Thoracic aorta (tissue), 2 donors: Measurements from ENCODE around the gene REM2. TPM values are rescaled to one million over a fixed set of nuclear protein-coding genes. Genes with fewer than 3 reads are reported as not detected.

Experiments used
- ATAC-seq: fragments of 150-250 bp; one replicate; pipeline ENCODE4 v1.8.0; 2017; ENCODE audit warnings: low read depth; ENCODE audit not compliant: insufficient number of reproducible peaks, low FRiP score
- DNase-seq: peaks from one replicate; pipeline ENCODE4 v3.0.0-alpha.2; 2020; ENCODE audit warnings: low spot score
- H3K27ac ChIP-seq, 2 donors: fragments of 200-600 bp; sonication (generic); 1 replicate in 1 of 2; 2 replicates in 1 of 2; pipeline ENCODE4 v1.5.1; 2016; ENCODE audit warnings: mild to moderate bottlenecking in 2 of 2, moderate library complexity in 2 of 2
- H3K27me3 ChIP-seq: fragments of 200-600 bp; sonication (generic); replicated peaks from 2 replicates; pipeline ENCODE4 v1.6.0; 2016; ENCODE audit warnings: mild to moderate bottlenecking; ENCODE audit not compliant: insufficient read depth
- H3K36me3 ChIP-seq: fragments of 200-600 bp; sonication (generic); one replicate; pipeline ENCODE4 v1.5.1; 2016
- H3K4me1 ChIP-seq, 2 donors: fragments of 200-600 bp; sonication (generic); 1 replicate in 1 of 2; 2 replicates in 1 of 2; pipeline versions ENCODE4 v1.5.1 to v1.6.0; 2016; ENCODE audit warnings: low read depth in 2 of 2, mild to moderate bottlenecking in 1 of 2; ENCODE audit not compliant: control insufficient read depth in 1 of 2
- H3K4me3 ChIP-seq: fragments of 200-600 bp; sonication (generic); 2 replicates; pipeline ENCODE4 v1.5.1; 2016; ENCODE audit warnings: mild to moderate bottlenecking
- H3K9me3 ChIP-seq: fragments of 200-600 bp; sonication (generic); 2 replicates; pipeline ENCODE4 v1.5.1; 2016
- total RNA-seq, 2 donors: library from RNA; depleted of rRNA; stranded (reverse); fragments of >200 nt; gene quantifications; one replicate each; pipeline versions ENCODE4 v1.1.0 to v1.2.3, GENCODE V29; 2016
- TF ChIP-seq, protein P1 (sequence below): fragments of 200-600 bp; sonication (generic); IDR thresholded peaks from one replicate; pipeline ENCODE4 v1.5.1; 2019; ENCODE audit warnings: antibody characterized with exemption

REM2 gene
- total RNA-seq, 2 donors from 2014 or later: 0.28 TPM; not detected in 1

DNA sequence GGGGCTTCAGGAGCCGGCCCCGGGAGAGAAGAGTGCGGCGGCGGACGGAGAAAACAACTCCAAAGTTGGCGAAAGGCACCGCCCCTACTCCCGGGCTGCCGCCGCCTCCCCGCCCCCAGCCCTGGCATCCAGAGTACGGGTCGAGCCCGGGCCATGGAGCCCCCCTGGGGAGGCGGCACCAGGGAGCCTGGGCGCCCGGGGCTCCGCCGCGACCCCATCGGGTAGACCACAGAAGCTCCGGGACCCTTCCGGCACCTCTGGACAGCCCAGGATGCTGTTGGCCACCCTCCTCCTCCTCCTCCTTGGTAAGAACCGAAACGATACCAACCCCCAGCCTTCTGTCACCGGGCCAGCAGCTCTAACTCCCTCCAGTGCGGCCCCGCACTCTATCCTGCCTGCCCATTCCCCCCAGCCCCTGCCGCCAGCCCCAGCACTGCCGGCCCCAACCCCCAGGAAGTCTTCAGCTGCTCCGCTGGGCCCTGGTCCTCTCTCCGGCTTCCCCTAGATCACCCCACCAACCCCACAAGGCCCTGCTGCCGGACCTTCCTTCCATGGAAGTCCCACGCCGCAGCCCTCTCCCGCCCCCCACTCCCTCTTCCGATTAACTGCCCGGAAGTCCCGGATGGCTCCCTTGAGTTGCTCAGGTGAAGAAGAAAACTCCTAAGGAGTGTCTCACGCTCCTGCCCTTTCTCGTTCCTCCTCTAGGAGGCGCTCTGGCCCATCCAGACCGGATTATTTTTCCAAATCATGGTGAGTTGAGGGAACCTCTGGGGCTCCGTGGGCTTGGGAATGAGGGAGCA, 10.8 kb upstream of the REM2 start:
- Histone ChIP-seq H3K27ac (peak overlapping the region; percentile 98 to 99), H3K4me3 (peak overlapping the region; percentile 95), H3K4me1 (peaks cover 19 to 50% of the 10 kb centered on the region in 2 donors), H3K9me3 (no peaks in the 10 kb centered on the region), H3K36me3 (peaks cover 38% of the 10 kb centered on the region), H3K27me3 (no peaks in the 10 kb centered on the region)
- ATAC-seq (peak; percentile 53), DNase-seq (no peak)
- TF ChIP-seq, protein P1, sequence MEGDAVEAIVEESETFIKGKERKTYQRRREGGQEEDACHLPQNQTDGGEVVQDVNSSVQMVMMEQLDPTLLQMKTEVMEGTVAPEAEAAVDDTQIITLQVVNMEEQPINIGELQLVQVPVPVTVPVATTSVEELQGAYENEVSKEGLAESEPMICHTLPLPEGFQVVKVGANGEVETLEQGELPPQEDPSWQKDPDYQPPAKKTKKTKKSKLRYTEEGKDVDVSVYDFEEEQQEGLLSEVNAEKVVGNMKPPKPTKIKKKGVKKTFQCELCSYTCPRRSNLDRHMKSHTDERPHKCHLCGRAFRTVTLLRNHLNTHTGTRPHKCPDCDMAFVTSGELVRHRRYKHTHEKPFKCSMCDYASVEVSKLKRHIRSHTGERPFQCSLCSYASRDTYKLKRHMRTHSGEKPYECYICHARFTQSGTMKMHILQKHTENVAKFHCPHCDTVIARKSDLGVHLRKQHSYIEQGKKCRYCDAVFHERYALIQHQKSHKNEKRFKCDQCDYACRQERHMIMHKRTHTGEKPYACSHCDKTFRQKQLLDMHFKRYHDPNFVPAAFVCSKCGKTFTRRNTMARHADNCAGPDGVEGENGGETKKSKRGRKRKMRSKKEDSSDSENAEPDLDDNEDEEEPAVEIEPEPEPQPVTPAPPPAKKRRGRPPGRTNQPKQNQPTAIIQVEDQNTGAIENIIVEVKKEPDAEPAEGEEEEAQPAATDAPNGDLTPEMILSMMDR: peak; percentile 94

DNA sequence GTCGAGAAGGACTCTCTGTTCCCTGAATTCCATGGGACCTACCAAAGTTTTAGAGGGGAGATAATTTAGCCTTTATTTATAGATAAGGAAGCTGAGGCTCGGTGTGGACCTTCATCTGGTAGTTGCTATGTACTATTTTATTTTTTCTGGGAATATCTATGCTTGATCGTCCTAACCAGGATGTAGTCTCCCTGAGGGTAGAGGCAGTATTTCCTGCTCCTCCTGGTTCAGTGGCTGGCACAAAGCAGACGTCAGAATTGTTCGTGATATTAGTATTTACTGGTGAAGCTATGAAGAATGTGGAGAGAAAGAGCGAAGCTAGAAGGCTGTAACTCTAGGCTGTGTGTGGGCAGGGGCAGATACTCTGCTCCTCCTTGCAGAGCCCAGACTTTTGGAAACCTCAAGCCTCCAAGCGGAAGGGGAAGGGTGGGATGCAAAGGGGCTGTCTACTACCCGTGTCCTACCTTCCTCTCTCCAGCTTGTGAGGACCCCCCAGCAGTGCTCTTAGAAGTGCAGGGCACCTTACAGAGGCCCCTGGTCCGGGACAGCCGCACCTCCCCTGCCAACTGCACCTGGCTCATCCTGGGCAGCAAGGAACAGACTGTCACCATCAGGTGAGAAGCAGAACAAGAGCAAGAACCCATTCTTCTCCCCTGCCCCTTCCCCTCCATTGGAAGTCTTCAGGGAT, 10.0 kb upstream of the REM2 start:
- no peak for DNase-seq
- Histone ChIP-seq H3K27me3 (no peaks in the 10 kb centered on the region), H3K4me3 (peak overlapping the region; percentile 95), H3K36me3 (peaks cover 45% of the 10 kb centered on the region), H3K9me3 (no peaks in the 10 kb centered on the region), H3K27ac (peak overlapping the region; percentile 98 to 99), H3K4me1 (peaks cover 19 to 50% of the 10 kb centered on the region in 2 donors)
- TF ChIP-seq, protein P1: no peak
- ATAC-seq: no peak

DNA sequence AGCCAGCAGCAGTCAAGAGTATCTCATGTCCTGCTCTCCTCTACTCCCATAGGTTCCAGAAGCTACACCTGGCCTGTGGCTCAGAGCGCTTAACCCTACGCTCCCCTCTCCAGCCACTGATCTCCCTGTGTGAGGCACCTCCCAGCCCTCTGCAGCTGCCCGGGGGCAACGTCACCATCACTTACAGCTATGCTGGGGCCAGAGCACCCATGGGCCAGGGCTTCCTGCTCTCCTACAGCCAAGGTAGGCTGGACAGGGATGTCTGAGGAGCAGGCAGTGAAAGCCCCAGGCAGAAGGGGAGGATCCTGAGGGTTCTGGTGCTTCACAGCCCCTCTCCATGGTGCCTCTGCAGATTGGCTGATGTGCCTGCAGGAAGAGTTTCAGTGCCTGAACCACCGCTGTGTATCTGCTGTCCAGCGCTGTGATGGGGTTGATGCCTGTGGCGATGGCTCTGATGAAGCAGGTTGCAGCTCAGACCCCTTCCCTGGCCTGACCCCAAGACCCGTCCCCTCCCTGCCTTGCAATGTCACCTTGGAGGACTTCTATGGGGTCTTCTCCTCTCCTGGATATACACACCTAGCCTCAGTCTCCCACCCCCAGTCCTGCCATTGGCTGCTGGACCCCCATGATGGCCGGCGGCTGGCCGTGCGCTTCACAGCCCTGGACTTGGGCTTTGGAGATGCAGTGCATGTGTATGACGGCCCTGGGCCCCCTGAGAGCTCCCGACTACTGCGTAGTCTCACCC, 7.8 kb upstream of the REM2 start:
- no peaks in the 10 kb centered on the region for H3K27me3 ChIP-seq
- H3K27ac ChIP-seq: no peak overlapping the region
- TF ChIP-seq, protein P1: no peak
- peaks cover 14 to 42% of the 10 kb centered on the region in 2 donors for H3K4me1 ChIP-seq
- H3K9me3 ChIP-seq: no peaks in the 10 kb centered on the region
- ATAC-seq: no peak
- H3K4me3 ChIP-seq: no peak overlapping the region
- H3K36me3 ChIP-seq: peaks cover 57% of the 10 kb centered on the region
- DNase-seq: no peak

DNA sequence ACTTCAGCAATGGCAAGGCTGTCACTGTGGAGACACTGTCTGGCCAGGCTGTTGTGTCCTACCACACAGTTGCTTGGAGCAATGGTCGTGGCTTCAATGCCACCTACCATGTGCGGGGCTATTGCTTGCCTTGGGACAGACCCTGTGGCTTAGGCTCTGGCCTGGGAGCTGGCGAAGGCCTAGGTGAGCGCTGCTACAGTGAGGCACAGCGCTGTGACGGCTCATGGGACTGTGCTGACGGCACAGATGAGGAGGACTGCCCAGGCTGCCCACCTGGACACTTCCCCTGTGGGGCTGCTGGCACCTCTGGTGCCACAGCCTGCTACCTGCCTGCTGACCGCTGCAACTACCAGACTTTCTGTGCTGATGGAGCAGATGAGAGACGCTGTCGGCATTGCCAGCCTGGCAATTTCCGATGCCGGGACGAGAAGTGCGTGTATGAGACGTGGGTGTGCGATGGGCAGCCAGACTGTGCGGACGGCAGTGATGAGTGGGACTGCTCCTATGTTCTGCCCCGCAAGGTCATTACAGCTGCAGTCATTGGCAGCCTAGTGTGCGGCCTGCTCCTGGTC, 7.2 kb upstream of the REM2 start:
- H3K36me3 ChIP-seq: peaks cover 57% of the 10 kb centered on the region
- DNase-seq: no peak

More for the DNA sequence above, 7.2 kb upstream of the REM2 start:
- Histone ChIP-seq H3K4me3 (no peak overlapping the region), H3K9me3 (no peaks in the 10 kb centered on the region), H3K27ac (no peak overlapping the region), H3K27me3 (no peaks in the 10 kb centered on the region), H3K4me1 (peaks cover 8 to 37% of the 10 kb centered on the region in 2 donors)
- no peak for ATAC-seq
- TF ChIP-seq, protein P1: no peak
